DND-41 (cell line): ENCODE results near the gene KCNS1.

Experiments used
- ATAC-seq: fragments of 200-7000 bp; cut with Tn5 transposase; 3 replicates; pipeline ENCODE4 v1.9.1; 2021; ENCODE audit warnings: low read depth; ENCODE audit not compliant: insufficient read depth
- DNase-seq: peaks from one replicate; pipeline ENCODE4 v3.0.0-alpha.2; 2020
- H2AFZ ChIP-seq: 2 replicates; pipeline ENCODE4 v1.6.0; 2012; ENCODE audit warnings: low read depth, low read length
- H3K27ac ChIP-seq: 2 replicates; pipeline ENCODE4 v1.5.1; 2012; ENCODE audit warnings: low read length, inconsistent platforms
- H3K27me3 ChIP-seq: fragments of 200-600 bp; sonication (generic); 2 replicates; pipeline ENCODE4 v1.6.0; 2012; ENCODE audit warnings: low read length, mild to moderate bottlenecking, inconsistent platforms; ENCODE audit not compliant: insufficient read depth, poor library complexity
- H3K36me3 ChIP-seq: 2 replicates; pipeline ENCODE4 v1.5.1; 2012; ENCODE audit warnings: low read length, inconsistent platforms; ENCODE audit not compliant: insufficient read depth
- H3K4me1 ChIP-seq: 2 replicates; pipeline ENCODE4 v1.5.1; 2012; ENCODE audit warnings: mild to moderate bottlenecking, low read length; ENCODE audit not compliant: insufficient read depth
- H3K4me2 ChIP-seq: 2 replicates; pipeline ENCODE4 v1.6.0; 2012; ENCODE audit warnings: mild to moderate bottlenecking, moderate library complexity, low read length, inconsistent platforms; ENCODE audit not compliant: insufficient read depth
- H3K4me3 ChIP-seq, 2 experiments: fragments of 200-600 bp in 1 of 2; shearing (Covaris generic) in 1 of 2; 2 replicates each; pipeline ENCODE4 v1.5.1; 2012 to 2016; ENCODE audit warnings: inconsistent platforms in 2 of 2, low read length in 2 of 2, mild to moderate bottlenecking in 2 of 2, low read depth in 1 of 2, moderate library complexity in 1 of 2
- H3K79me2 ChIP-seq: 2 replicates; pipeline ENCODE4 v1.6.0; 2012; ENCODE audit warnings: low read length, inconsistent platforms; ENCODE audit not compliant: insufficient read depth
- H3K9ac ChIP-seq: 2 replicates; pipeline ENCODE4 v1.6.0; 2012; ENCODE audit warnings: low read depth, mild to moderate bottlenecking, inconsistent platforms, low read length, moderate library complexity
- H3K9me3 ChIP-seq: 2 replicates; pipeline ENCODE4 v1.5.1; 2012; ENCODE audit warnings: low read length, moderate library complexity, mild to moderate bottlenecking, inconsistent platforms; ENCODE audit not compliant: insufficient read depth, severe bottlenecking
- H4K20me1 ChIP-seq: 2 replicates; pipeline ENCODE4 v1.6.0; 2012; ENCODE audit warnings: low read length; ENCODE audit not compliant: insufficient read depth
- EZH2 ChIP-seq: IDR thresholded peaks from 3 replicates; pipeline ENCODE4 v1.6.1; 2012; ENCODE audit warnings: borderline replicate concordance, low read depth, mild to moderate bottlenecking, moderate library complexity, low read length, inconsistent platforms; ENCODE audit not compliant: severe bottlenecking
- TF ChIP-seq, protein P1 (sequence below): IDR thresholded peaks from 2 replicates; pipeline ENCODE4 v1.5.1; 2012; ENCODE audit warnings: borderline replicate concordance, low read length, moderate library complexity, mild to moderate bottlenecking; ENCODE audit not compliant: poor library complexity, severe bottlenecking; ENCODE audit errors: extremely low read depth

The KCNS1 gene

DNA sequence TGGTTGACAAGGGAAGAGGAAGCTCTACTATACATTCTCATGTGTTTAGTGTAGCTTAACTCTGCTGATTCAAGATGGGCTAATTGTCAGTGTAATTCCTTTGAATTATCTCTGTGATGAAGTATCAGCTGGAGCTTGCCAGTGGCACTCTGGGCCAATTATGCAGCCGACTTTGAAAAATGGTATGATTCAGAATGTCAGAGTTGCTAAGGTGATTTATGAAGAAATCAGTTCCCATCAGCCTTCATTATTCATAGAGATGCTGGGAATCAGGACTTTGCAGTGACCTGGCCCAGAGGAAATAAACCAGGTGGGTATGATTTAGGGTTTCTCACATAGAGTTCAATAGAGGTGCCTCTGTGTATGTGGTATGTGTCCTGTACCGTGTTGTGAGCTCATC is 33.4 kb downstream of the KCNS1 start:
- TF ChIP-seq, protein P1, sequence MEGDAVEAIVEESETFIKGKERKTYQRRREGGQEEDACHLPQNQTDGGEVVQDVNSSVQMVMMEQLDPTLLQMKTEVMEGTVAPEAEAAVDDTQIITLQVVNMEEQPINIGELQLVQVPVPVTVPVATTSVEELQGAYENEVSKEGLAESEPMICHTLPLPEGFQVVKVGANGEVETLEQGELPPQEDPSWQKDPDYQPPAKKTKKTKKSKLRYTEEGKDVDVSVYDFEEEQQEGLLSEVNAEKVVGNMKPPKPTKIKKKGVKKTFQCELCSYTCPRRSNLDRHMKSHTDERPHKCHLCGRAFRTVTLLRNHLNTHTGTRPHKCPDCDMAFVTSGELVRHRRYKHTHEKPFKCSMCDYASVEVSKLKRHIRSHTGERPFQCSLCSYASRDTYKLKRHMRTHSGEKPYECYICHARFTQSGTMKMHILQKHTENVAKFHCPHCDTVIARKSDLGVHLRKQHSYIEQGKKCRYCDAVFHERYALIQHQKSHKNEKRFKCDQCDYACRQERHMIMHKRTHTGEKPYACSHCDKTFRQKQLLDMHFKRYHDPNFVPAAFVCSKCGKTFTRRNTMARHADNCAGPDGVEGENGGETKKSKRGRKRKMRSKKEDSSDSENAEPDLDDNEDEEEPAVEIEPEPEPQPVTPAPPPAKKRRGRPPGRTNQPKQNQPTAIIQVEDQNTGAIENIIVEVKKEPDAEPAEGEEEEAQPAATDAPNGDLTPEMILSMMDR = no peak
- no peak for TF ChIP-seq EZH2
- ATAC-seq = no peak
- H2AFZ ChIP-seq = no peak overlapping the region
- no peaks in the 10 kb centered on the region for H3K27me3 ChIP-seq
- H3K9me3 ChIP-seq = no peaks in the 10 kb centered on the region
- peaks cover 5% of the 10 kb centered on the region; the same call in 1 of the 2 replicates for H3K79me2 ChIP-seq
- H4K20me1 ChIP-seq = peaks cover 9% of the 10 kb centered on the region; the same call in 1 of the 2 replicates
- H3K4me1 ChIP-seq = no peaks in the 10 kb centered on the region
- no peak overlapping the region for H3K4me3 ChIP-seq
- no peak for DNase-seq
- H3K36me3 ChIP-seq = peaks cover 28% of the 10 kb centered on the region
- H3K4me2 ChIP-seq = no peak overlapping the region
- no peak overlapping the region for H3K27ac ChIP-seq
- no peak overlapping the region for H3K9ac ChIP-seq

DNA sequence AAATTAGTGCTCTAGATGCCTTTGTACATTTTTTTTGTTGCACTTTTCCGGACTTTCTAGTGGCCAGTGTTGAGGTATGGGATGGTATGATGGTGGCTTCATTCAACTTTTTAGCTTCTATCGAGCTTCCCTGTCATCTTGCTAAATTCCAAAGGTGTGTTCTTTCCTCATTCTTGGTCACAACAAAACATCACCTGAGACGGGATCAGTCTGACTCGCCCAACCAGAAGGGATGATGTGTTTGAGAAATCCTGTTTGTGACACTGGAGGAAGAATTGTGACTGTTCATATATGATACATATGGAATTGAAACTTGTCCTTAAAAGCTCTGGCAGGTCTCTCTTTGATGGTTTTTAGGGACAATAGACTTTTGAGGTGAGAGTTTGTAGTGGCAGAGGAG is 33.8 kb downstream of the KCNS1 start:
- no peak overlapping the region for H3K9ac ChIP-seq
- DNase-seq (no peak), ATAC-seq (no peak)
- no peaks in the 10 kb centered on the region for H3K9me3 ChIP-seq
- TF ChIP-seq EZH2 = no peak
- TF ChIP-seq, protein P1 = no peak
- H4K20me1 ChIP-seq = peaks cover 9% of the 10 kb centered on the region; the same call in 1 of the 2 replicates
- no peak overlapping the region for H3K27ac ChIP-seq
- H3K4me2 ChIP-seq = no peak overlapping the region
- H3K27me3 ChIP-seq = no peaks in the 10 kb centered on the region
- no peaks in the 10 kb centered on the region for H3K4me1 ChIP-seq
- H3K79me2 ChIP-seq = peaks cover 5% of the 10 kb centered on the region; the same call in 1 of the 2 replicates
- H3K36me3 ChIP-seq = peaks cover 29% of the 10 kb centered on the region
- H2AFZ ChIP-seq = no peak overlapping the region
- H3K4me3 ChIP-seq = no peak overlapping the region

DNA sequence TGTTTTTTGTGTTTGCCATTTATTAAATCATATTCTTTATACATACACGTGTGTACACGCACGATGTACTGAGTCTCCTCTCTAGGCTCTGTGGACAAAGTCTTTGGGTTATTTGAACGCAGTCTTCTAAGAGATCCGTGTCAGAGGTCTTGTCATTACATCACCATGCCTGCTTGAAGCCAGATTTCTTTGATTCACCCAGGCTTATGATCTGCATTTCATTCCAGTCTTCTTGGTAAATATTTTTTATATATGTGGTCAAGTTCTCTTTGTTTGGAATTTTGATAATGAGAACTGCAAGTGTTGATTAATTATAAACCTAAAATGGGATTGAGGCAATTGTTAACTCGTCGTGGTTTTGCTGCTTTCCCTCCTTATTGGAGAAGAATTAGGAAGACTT is 34.6 kb downstream of the KCNS1 start:
- Histone ChIP-seq H3K4me3 (no peak overlapping the region), H3K27me3 (no peaks in the 10 kb centered on the region), H2AFZ (no peak overlapping the region), H3K9ac (no peak overlapping the region), H4K20me1 (peaks cover 9% of the 10 kb centered on the region; the same call in 1 of the 2 replicates), H3K27ac (no peak overlapping the region), H3K4me2 (no peak overlapping the region), H3K9me3 (no peaks in the 10 kb centered on the region), H3K36me3 (peaks cover 31% of the 10 kb centered on the region), H3K79me2 (peaks cover 6% of the 10 kb centered on the region; the same call in 1 of the 2 replicates), H3K4me1 (no peaks in the 10 kb centered on the region)
- ATAC-seq (no peak), DNase-seq (no peak)
- TF ChIP-seq EZH2 = no peak
- TF ChIP-seq, protein P1 = no peak
